ENCODE data around the gene COPS2. TPM values are rescaled to one million over a fixed set of nuclear protein-coding genes. Genes with fewer than 3 reads are reported as not detected.
A peak's percentile ranks its signal among the peaks of the same experiment; 100 is the strongest.

The COPS2 gene
- total and polyA plus RNA-seq, 9 of the 15 experiments (the other 6 are each of a cell fraction or from before 2014, with no cell fraction given): 66.4 to 154 (median 117) TPM

- TF ChIP-seq ZNF398 (CRISPR knock-in tag; IDR thresholded peaks at IDR 0.05) (no peak), ZNF354B (CRISPR knock-in tag; IDR thresholded peaks at IDR 0.05) (no peak), NKRF (IDR thresholded peaks at IDR 0.05; ENCODE audit: borderline replicate concordance) (peak; percentile 23; the same call in 1 of the 2 replicates), ZNF79 (CRISPR knock-in tag; IDR thresholded peaks at IDR 0.05; ENCODE audit: low read depth) (no peak), ZNF785 (CRISPR knock-in tag; IDR thresholded peaks at IDR 0.05) (no peak), SMAD1 (IDR thresholded peaks at IDR 0.05; ENCODE audit: low read depth, low read length, partially characterized antibody) (peak; percentile 44), TFAM (CRISPR knock-in tag; conservative IDR thresholded peaks at IDR 0.05) (no peak), FOXA3 (CRISPR knock-in tag; conservative IDR thresholded peaks at IDR 0.05 in 1 of 2, IDR thresholded peaks at IDR 0.05 in 1 of 2) (no peak), HMGN3 (IDR thresholded peaks at IDR 0.05; ENCODE audit: borderline replicate concordance, extremely low read depth, insufficient read length, low read depth, low read length) (no peak), ZNF699 (CRISPR knock-in tag; IDR thresholded peaks at IDR 0.05; ENCODE audit: insufficient replicate concordance) (no peak), IRF9 (tag; IDR thresholded peaks at IDR 0.05) (no peak), NCOA4 (IDR thresholded peaks at IDR 0.05; ENCODE audit: partially characterized antibody) (no peak), TAF15 (IDR thresholded peaks at IDR 0.05; ENCODE audit: low read depth, low read length) (no peak), SAP30 (IDR thresholded peaks at IDR 0.05; ENCODE audit: borderline replicate concordance, insufficient read depth, low read depth, low read length, poor library complexity, severe bottlenecking) (peak; percentile 58), ARID2 (IDR thresholded peaks at IDR 0.05) (no peak), SP2 (IDR thresholded peaks at IDR 0.05; ENCODE audit: extremely low read depth, low read depth, low read length, poor library complexity, severe bottlenecking) (no peak), ZNF445 (CRISPR knock-in tag; IDR thresholded peaks at IDR 0.05; ENCODE audit: low read depth) (no peak), RBM15 (IDR thresholded peaks at IDR 0.05; ENCODE audit: insufficient read depth, low read length) (no peak), HNRNPL (IDR thresholded peaks at IDR 0.05; ENCODE audit: low read depth, low read length) (no peak), ZNF12 (CRISPR knock-in tag; IDR thresholded peaks at IDR 0.05) (no peak), USF1 (CRISPR knock-in tag; IDR thresholded peaks at IDR 0.05) (no peak), HDAC3 (IDR thresholded peaks at IDR 0.05; ENCODE audit: borderline replicate concordance, partially characterized antibody) (peak; percentile 69)
These were observed at the start of gene COPS2 (continued) for GRCh38 chr15:49155110-49155833.
